Right kidney (tissue), 1 donor: ENCODE results near the gene SELENOV.
A peak's percentile ranks its signal among the peaks of the same experiment; 100 is the strongest.

Experiments used
- DNase-seq: peaks from one replicate; pipeline ENCODE4 v3.0.0-alpha.2; 2016

Gene SELENOV

DNA sequence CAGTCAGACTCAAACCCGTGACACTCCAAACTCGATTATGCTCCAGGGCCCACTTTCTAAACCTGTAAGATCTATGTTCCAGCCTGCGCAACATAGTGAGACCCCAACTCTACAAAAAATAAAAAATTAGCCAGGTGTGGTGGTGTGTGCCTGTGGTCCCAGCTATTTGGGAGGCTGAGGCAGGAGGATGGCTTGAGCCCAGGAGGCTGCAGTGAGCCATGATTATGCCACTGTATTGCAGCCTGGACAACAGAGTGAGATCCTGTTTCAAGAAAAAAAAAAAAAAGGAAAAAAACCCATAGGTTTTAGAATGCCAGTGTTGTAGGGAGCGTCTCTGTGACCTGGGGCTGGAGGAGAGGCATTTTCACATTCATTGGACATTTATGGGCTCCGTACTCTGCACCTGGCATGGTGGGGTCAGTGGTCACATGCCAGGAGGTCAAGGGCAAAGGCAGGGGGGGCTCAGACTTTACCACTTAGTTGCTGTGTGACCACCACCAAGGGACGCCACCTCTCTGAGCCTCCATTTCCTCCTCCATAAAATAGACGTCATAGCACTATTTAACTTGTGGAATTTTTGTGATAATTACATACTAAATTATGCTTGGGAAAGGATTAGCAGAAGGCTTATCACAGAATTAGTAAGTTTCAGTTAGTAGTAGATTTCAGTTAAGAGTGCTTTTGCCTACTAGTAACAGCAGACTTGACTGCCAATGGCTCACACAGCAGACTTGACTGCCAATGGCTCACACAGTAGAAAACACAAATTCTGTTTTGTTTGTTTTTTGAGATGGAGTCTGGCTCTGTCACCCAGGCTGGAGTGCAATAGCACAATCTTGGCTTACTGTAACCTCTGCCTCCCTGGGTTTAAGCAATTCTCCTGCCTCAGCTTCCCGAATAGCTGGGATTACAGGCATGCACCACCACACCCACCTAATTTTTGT, 5.9 kb downstream of the SELENOV start:
- DNase-seq, result no peak

DNA sequence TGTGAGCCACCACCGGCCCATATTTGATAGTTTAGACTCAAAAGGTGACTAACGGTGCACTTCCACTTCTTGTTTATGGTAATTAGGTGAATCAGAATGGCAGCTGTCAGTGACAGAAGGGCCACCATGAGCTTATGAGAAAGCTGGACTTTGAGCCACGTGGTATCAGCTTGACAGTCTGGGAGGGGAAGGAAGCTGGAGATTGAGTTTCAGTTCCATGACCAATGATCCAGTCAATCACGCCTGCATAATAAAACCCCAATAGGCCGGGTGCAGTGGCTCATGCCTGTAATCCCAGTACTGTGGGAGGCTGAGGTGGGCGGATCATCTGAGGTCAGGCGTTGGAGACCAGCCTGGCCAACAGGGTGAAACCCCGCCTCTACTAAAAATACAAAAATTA, 9.6 kb downstream of the SELENOV start:
- DNase-seq, result no peak

DNA sequence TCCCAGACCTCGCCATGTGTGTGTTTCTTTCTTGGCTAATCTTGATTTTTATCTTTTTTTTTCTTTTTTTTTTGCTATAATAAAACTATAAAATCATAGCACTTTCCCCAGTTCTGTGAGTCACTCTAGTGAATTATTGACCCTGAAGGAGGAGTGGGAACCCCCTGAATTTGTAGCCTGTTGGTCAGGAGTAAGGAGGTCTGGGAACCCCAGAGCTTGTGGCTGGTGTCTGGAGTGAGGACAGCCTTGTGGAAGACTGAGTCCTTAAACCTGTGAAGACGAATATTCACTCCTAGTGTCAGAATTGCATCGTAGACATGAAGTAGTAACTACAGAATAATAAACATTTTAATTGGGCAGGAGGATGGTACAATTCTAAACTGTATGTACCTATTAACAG, 10.3 kb downstream of the SELENOV start:
- no peak for DNase-seq

DNA sequence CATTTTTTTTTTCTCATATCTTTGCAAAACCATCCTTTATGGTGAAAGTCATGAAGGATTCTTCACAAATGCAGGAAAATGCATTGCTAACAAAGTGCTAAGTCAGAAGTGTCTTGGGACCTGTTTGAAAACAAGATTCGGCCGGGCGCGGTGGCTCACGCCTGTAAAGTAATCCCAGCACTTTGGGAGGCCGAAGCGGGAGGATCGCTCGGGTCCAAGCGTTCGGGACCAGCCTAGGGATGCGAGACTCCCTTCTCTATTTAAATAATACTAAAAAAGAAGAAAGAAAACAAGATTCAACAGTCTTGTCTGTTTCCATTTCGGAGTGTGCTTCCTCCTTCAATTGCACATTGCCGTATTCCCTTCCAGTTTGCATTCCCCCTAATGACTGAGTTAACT, 16.9 kb downstream of the SELENOV start:
- DNase-seq, result no peak

DNA sequence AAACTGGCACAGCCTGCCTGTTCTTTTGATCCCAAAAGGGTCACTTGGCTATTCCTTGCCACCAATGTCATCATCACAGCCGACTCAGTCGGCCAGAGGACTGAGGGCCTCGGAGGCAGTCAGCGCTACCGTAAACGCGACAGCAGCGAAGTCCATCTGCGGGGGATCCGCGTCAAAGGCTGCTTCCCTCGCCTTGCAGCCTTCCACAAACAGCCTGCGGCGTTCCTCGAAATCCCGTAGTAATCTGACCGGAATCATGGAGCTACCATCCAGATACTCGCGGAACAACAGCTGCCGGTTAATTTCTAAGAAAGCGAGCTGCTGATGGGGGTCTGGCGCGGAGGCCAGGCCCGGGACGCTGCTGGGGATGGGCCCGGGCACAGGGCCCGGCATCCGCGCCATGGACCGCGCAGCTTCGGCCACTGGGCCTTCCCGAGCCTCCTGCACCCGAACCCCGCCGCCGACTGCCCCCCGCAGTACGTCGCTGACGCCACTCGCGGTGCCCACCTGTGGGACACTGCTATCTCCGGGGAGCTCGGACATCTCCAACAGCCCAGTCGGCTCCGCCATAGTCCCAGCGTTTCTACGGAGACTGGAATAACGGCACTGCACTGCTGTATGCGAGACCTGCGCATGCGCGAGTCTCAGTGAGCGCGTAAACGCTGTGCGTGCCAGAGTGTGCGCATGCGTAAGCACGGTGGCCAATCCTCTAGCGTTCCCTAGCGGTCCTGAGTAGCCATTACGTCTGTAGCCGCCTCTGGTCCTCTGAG, 17.5 kb downstream of the SELENOV start, which contains the start of gene EID2B:
Gene EID2B, minus strand, starts transcription at position 620 of the 770 bp plus-strand sequence. Its CDS starts 50 bp downstream, at position 570.
- DNase-seq, result peak; percentile 98

DNA sequence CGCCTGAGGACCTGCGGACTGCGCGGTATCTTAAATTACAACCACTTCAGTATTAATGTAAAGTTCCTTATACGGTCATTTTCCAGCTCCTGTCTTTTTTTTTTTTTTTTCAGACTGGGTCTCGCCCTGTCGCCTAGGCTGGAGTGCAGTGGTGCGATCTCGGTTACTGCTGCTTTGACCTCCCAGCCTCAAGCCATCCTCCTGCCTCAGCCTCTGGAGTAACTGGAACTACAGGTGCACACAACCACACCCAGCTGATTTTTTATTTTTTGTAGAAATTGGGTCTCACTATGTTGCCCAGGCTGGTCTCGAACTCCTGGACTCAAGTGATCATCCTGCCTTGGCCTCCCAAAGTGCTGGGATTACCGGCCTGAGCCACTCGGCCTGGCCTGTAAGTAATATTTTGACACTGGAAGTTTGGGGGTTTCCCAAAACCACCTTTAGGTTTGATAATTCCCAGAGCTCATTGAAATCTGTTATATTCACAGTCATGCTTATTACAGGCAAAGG, 18.1 kb downstream of the SELENOV start:
- DNase-seq, result no peak

DNA sequence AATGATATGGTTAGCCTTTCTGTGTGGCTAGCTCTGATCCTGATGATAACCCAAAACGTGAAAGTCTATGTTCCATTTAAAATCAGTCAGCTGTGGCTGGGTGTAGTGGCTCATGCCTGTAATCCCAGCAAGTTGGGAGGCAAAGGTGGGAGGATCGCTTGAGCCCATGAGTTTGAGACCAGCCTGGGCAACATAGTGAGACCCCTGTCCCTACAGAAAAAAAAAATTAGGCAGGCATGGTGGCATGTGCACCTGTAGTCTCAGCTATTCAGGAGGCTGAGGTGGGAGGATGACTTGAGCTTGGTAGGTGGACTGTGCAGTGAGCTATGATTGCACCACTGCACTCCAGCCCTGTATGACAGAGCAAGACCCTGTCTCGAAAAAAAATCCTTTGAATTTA, 18.9 kb downstream of the SELENOV start:
- DNase-seq, result no peak

DNA sequence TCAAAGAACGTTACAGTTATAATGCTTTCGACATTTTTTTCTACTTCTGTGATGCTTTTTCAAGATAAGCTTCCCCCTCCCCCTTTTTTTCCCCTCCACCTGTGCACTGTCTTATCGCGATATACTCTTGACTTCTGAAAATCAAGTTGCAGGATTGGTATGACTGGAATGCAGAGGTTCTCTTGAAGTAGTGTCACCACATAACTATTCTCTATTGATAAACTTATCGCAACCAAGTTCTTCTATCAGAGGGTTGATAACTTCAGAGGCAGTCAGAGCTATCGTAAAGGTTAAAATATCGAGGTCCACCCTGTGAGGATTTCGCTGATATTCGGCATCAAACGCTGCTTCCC, 24.2 kb downstream of the SELENOV start:
- DNase-seq, result no peak

DNA sequence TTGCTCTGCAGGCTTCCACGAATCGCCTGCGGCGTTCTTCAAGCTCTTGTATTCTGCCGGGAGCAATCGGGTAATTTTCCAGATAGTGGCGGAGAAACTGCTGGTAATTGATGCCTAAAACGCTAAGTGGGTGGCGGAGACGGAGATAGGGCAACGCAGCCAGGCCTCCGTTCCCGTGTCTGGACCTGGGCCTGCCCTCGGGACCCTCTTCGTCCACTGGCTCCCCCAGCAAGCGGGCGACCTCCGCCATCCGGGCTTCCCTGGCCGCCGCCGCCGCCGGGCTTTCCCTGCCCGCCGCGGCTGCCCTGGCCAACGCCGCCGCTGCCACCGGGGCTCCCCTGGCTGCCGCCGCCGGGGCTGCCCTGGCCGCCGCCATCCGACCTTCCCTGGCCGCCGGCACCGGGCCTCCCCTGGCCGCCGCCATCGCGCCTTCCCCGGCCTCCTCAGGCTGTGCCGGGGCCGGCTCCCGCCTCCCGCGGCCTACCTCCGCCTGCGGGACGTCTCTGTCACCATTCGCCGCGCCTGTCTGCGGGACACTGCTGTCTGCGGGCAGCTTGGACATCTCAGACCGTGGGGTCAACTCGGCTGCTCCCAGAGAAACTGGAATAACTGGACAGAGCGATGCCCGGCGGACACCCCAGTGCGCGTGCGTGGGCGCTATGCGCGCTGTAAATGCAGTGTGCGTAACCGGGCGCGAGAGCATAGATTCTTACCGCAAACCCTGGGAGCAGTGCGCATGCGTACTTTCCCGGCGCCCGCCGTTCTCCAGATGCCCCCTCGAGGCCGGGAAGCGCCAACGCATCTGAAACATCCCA, 24.8 kb downstream of the SELENOV start, which contains the start of gene EID2:
Gene EID2, minus strand, starts transcription at position 644 of the 815 bp plus-strand sequence. Its CDS starts 82 bp downstream, at position 562.
- DNase-seq, result peak; percentile 96

DNA sequence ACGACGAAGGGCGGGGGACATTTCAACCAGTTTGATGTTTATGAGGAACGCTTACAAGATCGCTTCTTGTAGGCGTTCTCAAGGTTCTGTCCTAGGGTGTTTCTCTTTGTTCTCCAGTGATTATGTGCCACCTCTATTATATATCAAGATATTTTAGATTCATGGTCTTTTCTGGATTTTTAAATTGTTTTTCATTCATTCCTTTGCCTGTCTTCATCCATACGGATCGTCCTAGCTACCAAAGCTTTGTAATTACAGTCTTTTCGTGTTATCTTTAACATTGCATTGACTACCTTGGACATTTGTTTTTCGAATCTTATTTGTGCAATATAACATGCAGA, 25.4 kb downstream of the SELENOV start:
- no peak for DNase-seq

DNA sequence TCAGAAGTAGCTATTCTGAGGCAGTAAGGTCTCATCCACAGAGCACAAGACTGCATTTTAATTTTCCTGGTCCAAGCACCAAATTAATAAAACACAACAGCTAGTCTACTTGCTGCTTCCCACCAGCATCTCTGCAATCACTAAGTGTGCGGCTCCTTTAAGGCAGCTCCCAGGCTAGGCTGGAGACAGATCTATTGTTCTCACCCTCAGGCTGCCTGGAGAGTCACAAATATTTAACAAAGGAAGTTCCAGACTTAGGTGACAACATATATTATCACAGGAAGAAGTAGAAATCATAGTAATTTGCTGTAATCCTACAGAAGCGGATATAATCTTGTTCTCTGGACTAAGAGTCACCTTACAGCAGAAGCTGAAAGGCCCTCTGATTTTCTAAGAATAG, 27.3 kb downstream of the SELENOV start:
- no peak for DNase-seq

DNA sequence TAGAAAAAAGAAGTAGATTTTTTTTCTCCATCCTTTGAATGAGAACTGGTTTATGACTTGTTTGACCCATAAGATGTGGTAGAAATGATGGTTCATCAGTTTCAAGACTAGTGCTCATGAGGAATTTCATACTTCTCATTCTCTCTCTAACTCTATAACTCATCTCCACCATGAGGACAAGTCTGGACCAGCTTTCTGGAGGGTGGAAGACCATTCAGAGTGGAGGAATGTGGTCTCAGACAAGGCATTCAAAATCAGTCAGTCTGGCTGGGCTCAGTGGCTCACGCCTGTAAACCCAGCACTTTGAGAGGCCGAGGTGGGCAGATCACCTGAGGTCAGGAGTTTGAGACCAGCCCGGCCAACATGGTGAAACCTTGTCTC, 28.5 kb downstream of the SELENOV start:
- DNase-seq, result no peak

DNA sequence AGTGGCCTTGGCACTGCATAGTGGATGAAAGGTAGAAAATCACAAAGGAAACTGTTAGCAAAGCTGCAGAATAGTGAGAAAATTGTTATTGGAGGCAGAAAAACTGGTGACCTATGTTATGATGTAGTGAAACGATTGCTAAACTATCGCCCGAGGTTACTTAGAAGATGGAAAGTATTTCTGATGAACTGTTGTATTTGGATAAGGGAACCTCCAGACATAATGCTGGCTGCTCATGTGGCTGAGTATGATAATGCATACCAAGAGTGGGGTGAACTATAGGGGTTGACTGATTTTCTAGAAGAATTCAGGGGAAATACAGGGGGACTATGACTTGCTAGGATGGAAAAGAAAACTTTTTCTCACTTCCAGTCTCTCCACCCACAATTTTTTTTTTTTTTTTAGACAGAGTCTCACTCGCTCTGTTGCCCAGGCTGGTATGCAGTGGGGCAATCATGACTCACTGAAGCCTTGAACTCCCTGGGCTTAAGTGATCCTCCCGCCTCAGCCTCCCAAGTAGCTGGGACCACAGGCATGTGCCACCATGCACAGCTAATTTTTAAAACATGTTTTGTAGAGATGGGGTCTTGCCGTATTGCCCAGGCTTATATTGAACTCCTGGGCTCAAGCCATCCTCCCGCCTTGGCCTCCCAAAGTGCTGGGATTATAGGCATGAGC, 29.4 kb downstream of the SELENOV start:
- no peak for DNase-seq

DNA sequence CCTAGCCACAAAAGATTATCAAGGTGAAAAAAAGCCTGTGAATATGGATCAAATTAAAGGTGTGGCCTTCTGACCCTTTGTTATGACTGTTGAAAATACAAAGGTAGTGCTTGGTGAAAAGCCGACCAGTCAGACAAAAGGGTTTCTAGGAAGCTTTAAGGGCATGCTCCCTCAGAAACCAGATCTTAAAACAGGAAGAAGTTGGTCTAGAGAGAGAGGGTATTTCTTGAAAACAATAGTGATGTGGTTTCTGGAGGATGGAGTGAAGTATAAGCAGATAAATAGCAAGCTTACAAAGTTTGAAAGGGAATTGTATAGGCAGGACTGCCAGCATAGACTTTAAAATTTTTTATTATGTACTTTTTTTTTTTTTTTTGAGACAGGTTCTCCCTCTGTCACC, 30.0 kb downstream of the SELENOV start:
- no peak for DNase-seq

DNA sequence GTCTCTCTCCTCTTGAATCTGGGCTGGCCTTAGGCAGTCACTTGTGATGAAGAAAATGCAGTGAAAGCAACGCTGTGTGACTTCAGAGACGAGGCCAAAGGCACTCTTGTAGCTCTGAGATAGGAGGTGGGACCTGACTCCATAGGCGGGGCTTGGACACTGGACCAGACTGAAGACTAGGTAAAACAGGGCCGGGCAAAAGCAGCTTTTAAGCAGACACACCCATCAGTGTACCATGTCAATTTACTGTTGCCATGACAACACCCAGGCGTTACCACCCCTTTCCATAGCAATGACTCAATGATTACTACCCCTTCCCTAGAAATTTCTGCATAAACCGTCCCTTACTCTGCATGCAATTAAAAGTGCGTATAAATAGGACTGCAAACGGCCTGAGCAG, 31.7 kb downstream of the SELENOV start:
- DNase-seq, result no peak

DNA sequence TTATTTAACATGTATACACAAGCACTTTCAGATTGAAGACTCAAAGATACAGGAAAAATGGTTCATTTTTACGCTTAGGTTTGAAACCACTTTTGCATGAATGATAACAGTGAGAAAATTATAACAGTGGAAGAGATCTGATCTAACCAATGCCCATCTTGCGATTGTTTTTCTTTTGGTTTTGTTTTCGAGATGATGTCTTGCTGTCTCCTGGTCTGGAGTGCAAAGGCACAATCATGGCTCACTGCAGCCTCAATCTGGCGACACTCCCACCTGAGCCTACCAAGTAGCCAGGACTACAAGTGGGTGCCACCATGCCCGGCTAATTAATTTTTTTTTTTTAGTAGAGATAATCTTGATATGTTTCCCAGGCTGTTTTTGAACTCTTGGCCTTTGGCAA, 35.3 kb downstream of the SELENOV start:
- no peak for DNase-seq

DNA sequence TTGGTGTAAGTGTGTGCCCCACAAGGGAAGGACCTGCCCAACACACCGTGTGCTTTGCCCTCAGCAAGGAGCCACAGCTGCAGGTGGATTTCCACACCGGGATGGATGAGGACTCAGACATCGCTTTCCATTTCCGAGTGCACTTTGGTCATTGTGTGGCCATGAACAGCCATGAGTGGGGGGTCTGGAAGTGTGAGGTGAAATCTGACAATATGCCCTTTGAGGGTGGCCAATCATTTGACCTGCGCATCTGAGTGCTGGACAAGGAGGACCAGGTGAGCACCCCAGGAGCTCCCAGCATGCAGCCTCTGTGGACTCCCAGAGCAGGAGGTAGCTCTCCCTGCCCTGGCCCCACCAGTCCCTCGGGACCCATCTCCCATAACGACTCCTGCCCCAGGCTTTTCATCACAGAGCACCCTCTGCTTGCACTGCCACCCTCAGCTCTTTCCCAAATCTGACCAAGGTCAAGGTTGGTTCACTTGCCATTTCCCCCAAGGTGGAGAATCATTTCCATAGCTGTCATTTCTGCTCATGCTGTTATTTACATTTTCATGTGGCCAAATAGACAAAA, 38.2 kb downstream of the SELENOV start:
- no peak for DNase-seq

DNA sequence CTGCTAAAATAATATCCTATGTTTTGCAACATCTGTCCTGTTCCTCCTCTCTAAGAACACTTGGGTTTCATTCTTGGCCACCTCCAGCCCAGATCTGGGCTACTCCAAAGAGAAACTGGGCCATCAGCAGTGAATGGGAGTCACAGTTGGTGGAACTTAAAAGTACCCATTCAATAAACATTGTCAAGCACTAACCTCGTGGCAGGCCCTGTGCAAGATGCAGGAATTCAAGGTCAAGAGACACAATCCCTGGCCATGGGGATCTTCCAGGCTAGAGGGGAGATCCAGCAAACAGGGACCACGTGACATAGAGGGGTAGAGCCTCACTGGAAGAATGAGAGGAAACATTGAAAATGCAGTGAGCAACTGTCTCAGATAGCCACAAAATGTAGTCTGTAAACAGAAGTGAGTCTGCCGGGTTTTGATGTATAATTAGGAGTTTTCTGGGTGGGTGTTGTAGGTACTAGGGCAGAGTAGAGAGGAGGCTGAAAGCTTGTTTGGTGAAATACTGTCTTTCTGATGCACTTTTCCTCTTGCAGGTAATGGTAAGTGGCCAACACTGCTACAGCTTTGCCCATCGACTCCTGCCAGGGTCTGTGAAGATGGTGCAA, 39.9 kb downstream of the SELENOV start:
- no peak for DNase-seq

DNA sequence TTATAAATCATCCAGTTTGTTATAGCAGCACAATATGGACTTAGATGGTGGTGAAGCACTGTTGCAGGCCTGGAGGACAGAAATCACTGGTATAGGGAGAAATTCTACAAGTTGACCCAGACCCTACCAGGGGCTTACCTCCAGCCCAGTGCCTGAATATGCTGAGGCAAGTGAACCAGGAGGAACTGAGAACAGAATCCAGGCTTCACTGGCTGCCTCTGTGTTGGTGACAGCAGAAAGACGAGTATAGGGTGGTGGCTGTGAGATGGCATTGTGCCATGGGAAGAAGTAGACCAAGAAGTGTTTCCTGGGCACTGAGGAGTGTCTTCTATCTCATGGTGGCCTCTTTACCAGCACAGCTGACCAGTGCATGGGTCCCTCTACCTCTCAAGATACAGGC, 40.9 kb downstream of the SELENOV start:
- no peak for DNase-seq

DNA sequence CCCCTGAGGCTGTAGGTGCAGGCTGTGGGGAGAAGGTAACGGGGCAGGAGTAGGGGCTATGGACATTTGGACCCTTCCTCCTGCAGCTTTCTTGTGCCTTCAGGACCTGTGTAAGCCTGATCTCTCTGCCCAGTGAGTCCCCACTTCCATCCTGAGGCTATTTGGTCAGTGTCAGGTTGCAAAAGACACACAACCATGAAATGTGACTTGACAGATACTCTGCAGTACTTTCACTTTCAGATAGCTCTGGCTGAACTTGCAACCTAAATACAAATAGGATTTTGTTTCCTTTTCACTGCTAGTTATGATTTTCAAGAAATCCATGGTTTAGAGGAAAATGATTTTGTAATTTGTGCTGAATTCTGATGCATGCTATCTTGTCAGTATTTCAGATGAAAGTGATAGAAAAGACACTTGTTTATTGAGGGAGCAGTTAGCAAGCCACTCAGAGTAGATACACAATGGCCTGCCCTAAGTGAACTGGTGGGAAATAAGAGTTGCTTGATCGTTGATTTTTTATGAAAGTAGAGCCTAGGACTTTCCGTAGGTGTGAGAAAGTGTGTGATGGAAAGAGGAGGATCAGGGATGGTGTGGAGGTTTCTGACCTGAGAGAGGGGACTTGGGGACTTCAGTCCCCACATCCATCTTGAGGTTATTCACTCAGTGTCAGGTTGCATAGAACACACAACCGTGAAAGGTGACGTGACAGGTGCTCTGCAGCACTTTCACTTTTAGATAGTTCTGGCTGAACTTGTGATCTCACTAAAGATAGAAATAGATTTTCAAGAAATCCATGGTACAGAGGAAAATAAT, 43.1 kb downstream of the SELENOV start:
- no peak for DNase-seq
